ENCODE results near the gene STXBP5. TPM values are rescaled to one million over a fixed set of nuclear protein-coding genes. Genes with fewer than 3 reads are reported as not detected.

Gene STXBP5
- total and polyA plus RNA-seq, 2 of the 4 experiments (the other 2 are of a cell fraction), result 13.2 to 46.4 TPM

- no peaks in the 10 kb centered on the region for H3K79me1 ChIP-seq (ENCODE audit: low read depth in 1 of 2, low read length in 2 of 2)
- H4K20me1 ChIP-seq (ENCODE audit: insufficient read depth, low read length), result no peaks in the 10 kb centered on the region
- ChIA-PET POLR2A (ENCODE audit: unreplicated experiment) (no interaction called here), CTCF (no interaction called here)
- H3K4me1 ChIP-seq (ENCODE audit: control insufficient read depth, insufficient read depth, low read length), result no peaks in the 10 kb centered on the region
- H2BK15ac ChIP-seq (ENCODE audit: low read depth, low read length), result no peak overlapping the region
- H3K14ac ChIP-seq (replicated peaks; ENCODE audit: low read depth, low read length), result no peak overlapping the region
- no peak overlapping the region for H2BK20ac ChIP-seq (ENCODE audit: low read depth, low read length)
- H3K4me2 ChIP-seq (ENCODE audit: low read depth, low read length), result no peak overlapping the region
- H3K9ac ChIP-seq (ENCODE audit: low read depth, low read length), result no peak overlapping the region
- H3K18ac ChIP-seq (ENCODE audit: low read depth, low read length), result no peak overlapping the region
- H3K4me3 ChIP-seq (ENCODE audit: insufficient read depth, low read depth, low read length), result no peak overlapping the region
- ATAC-seq (ENCODE audit: low read depth) (no peak), DNase-seq (no peak)
- no peak overlapping the region for H2AK9ac ChIP-seq (replicated peaks; ENCODE audit: low read depth, low read length, poor library complexity)
- no peak overlapping the region for H2BK120ac ChIP-seq (ENCODE audit: low read depth, low read length)
- no peak overlapping the region for H4K91ac ChIP-seq (ENCODE audit: insufficient read depth, low read depth, low read length)
- H3K27ac ChIP-seq (ENCODE audit: insufficient read depth, low read length), result no peak overlapping the region
- H4K8ac ChIP-seq (ENCODE audit: low read depth in 2 of 2, low read length in 2 of 2), result no peak overlapping the region
- no peak overlapping the region for H3K4ac ChIP-seq (ENCODE audit: low read depth, low read length)
- H3K27me3 ChIP-seq (ENCODE audit: control insufficient read depth, insufficient read depth, low read length), result no peaks in the 10 kb centered on the region
- no peaks in the 10 kb centered on the region for H3K9me3 ChIP-seq (ENCODE audit: control insufficient read depth, insufficient read depth, low read length)
- H2BK5ac ChIP-seq (ENCODE audit: low read depth, low read length, poor library complexity, severe bottlenecking), result no peak overlapping the region
- in situ Hi-C loops (cut with MboI; ENCODE audit: low sequenced_read_pairs) (no loop called here), intact Hi-C loops (cut with micrococcal nuclease) (no loop called here), dilution Hi-C loops (cut with HindIII; ENCODE audit: low sequenced_read_pairs, unreplicated experiment) (no loop called here)
- no peaks in the 10 kb centered on the region for H3K9me1 ChIP-seq (ENCODE audit: insufficient read depth, low read length)
- H4K5ac ChIP-seq (ENCODE audit: low read depth, low read length), result no peak overlapping the region
- no peak overlapping the region for H3K56ac ChIP-seq (ENCODE audit: extremely low read depth, insufficient read depth, low read length)
- no peaks in the 10 kb centered on the region for H3K36me3 ChIP-seq (ENCODE audit: control insufficient read depth, insufficient read depth, low read length)
- H3K23ac ChIP-seq (ENCODE audit: low read depth, low read length), result no peak overlapping the region
- H2AFZ ChIP-seq (replicated peaks; ENCODE audit: low read length, poor library complexity), result no peak overlapping the region
- H2AK5ac ChIP-seq (ENCODE audit: low read depth, low read length), result no peak overlapping the region
- 87% methylated on average over 3 of the region's 11 CpGs; no CpG with 5 or more reads in 1 of the 2 experiments for WGBS, 2 experiments (ENCODE audit: extremely low coverage in 2 of 2, insufficient read length in 1 of 2)
- BruUV-seq (replicated peaks), result no TSS peak
- TF ChIP-seq USF2 (IDR thresholded peaks at IDR 0.05; ENCODE audit: low read depth, low read length) (no peak), CTCF (conservative IDR thresholded peaks at IDR 0.05; ENCODE audit: low read depth, low read length) (no peak), CEBPB (IDR thresholded peaks at IDR 0.05; ENCODE audit: low read depth, low read length) (no peak), POLR2A (IDR thresholded peaks at IDR 0.05; ENCODE audit: low read depth, low read length) (no peak), CHD1 (IDR thresholded peaks at IDR 0.05; ENCODE audit: low read depth, low read length) (no peak), SMC3 (IDR thresholded peaks at IDR 0.05; ENCODE audit: low read depth, low read length) (no peak), FOS (IDR thresholded peaks at IDR 0.05; ENCODE audit: low read depth, low read length) (no peak), BHLHE40 (IDR thresholded peaks at IDR 0.05; ENCODE audit: low read depth, low read length) (no peak), ELK1 (IDR thresholded peaks at IDR 0.05; ENCODE audit: borderline replicate concordance, low read depth, low read length) (no peak), RAD21 (IDR thresholded peaks at IDR 0.05; ENCODE audit: low read length) (no peak), MXI1 (IDR thresholded peaks at IDR 0.05; ENCODE audit: borderline replicate concordance, low read depth, low read length) (no peak), RFX5 (IDR thresholded peaks at IDR 0.05; ENCODE audit: low read depth, low read length) (no peak), RCOR1 (IDR thresholded peaks at IDR 0.05; ENCODE audit: insufficient replicate concordance, low read length) (no peak), NFE2L2 (IDR thresholded peaks at IDR 0.05; ENCODE audit: low read depth, low read length) (no peak)
Observed at GRCh38 chr6:147423111-147423510, 218.9 kb downstream of the STXBP5 start.

Data from IMR-90 (cell line).